Purkinje cell (primary cell): Measurements from ENCODE around the gene OR2J3. TPM values are rescaled to one million over a fixed set of nuclear protein-coding genes. Genes with fewer than 3 reads are reported as not detected.

Experiments
- polyA plus RNA-seq: library from polyadenylated mRNA; unstranded; fragments of >200 nt; fragmentation: Nextera tagmentation; gene quantifications from 2 replicates; pipeline ENCODE4 v1.2.1, GENCODE V29; 2014

Gene OR2J3
- polyA plus RNA-seq, result not detected in 2 replicates

DNA sequence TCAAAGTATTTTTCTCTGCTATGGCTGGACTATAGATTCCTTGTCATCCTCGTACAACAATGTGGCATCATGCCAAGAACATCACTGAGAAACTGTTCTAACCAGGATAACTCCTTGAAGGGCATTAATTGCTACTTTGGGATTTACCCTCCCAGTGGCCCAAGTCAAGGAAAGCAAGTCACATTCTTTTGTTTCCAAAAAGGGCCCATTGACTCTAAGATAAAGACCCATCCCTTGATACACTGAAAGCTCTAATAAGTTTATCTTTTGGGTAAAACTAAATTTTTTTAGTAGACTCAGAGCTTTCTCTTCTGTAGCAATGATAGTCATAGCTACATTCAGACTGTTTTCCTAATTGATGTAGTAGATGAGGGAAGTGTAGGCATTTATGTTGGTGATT lies at the start of gene OR2J3:
OR2J3 (plus strand) TSS at position 301 of the 400 bp plus-strand sequence. CDS start 3,833 bp downstream, outside the sequence.

DNA sequence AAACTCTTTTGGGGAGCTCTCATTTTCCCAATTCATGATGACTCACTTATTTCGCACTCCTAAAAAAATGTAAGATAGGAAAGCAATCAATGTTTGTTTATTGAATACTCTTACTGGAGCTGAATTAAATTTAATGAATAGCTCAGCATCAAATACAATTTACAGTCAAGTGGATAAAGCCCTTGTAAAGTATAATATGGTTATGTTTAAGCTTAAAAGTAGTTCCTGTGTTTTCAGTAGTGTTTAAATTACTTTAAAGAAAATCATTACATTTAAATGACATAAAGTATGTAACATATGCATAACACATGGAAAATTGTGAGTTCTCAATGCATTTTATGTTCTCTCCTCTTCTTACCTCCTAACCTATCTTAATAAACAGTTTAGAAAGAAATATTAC lies 20.6 kb upstream of the OR2J3 start, which contains the start of gene OR2B3:
OR2B3 (minus strand) TSS at position 101 of the 400 bp plus-strand sequence; CDS start at position 36, 65 bp downstream.

DNA sequence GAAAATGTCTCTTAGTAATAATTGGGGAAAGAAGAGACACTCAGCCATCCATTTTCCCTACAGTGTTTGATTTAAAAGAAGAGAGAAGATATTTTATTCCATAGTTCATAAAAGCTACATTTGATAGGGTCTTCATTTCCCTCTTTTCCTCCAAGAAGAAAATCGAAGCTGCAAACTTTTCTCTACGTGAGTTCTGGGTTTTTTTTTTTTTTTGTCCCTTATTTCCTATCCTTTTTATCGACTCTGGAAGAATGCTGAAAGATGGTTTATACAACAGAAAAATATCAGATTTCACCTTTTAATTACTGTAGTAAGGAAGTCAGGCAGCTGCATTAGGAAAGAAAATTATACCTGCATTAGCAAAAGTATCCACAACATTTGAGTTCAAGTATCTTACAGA lies 8.7 kb upstream of the OR2J3 start, which contains the start of gene OR2J1:
OR2J1 (plus strand) TSS at position 301 of the 400 bp plus-strand sequence. CDS start 1,453 bp downstream, outside the sequence.

Other genes with a start within 250 kb of the OR2J3 start
- 11.7 and 12.7 TPM in 2 replicates for gene TRIM27, start 184.1 kb upstream of the OR2J3 start, polyA plus RNA-seq
- gene ZNF311, start 102.7 kb upstream of the OR2J3 start, polyA plus RNA-seq, result 0.77 and 0.90 TPM in 2 replicates
- not detected in 2 replicates for gene OR2W1, start 62.9 kb upstream of the OR2J3 start, polyA plus RNA-seq
- not detected in 2 replicates for gene OR2B3, start 20.7 kb upstream of the OR2J3 start, polyA plus RNA-seq
- gene OR2J1, start 8.6 kb upstream of the OR2J3 start, polyA plus RNA-seq, result not detected in 2 replicates
- not detected in 2 replicates for gene OR2J2, start 62.8 kb downstream of the OR2J3 start, polyA plus RNA-seq
- not detected in 2 replicates for gene OR14J1, start 193.6 kb downstream of the OR2J3 start, polyA plus RNA-seq